AG09309 (cell line): ENCODE results near the gene IRX6.

ENCODE experiments used
- DNase-seq: peaks from one replicate; pipeline ENCODE4 v3.0.0-alpha.2; 2010; ENCODE audit warnings: low read depth
- H3K4me3 ChIP-seq: 2 replicates; pipeline ENCODE4 v1.5.1; 2011; ENCODE audit warnings: mild to moderate bottlenecking, low read depth, low read length, moderate library complexity; ENCODE audit not compliant: control insufficient read depth
- TF ChIP-seq, protein P1 (sequence below): IDR thresholded peaks from 2 replicates; pipeline ENCODE4 v1.5.1; 2011; ENCODE audit warnings: mild to moderate bottlenecking, low read depth, low read length, inconsistent platforms; ENCODE audit not compliant: insufficient read depth, control insufficient read depth; ENCODE audit errors: missing control alignments

IRX6 gene

DNA sequence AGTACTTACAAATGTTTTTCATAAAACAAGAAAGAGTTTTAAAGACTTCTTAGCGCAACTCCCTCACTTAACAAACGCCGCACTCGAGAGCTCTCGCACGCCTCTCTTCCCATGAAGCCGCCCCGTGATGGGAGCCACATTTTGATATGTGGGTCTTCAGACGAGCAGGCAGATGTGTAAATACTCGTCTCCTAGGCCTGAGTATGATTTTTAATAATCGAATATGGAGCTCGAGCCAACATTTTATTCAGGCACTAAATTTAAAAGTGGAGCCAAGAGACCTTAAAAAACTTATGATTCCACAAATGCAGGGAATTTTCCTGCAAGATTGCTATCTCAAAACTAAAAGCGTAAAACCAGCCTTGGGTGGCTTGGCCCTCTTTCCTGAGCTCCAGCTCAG is 55.4 kb downstream of the IRX6 start:
- TF ChIP-seq, protein P1, sequence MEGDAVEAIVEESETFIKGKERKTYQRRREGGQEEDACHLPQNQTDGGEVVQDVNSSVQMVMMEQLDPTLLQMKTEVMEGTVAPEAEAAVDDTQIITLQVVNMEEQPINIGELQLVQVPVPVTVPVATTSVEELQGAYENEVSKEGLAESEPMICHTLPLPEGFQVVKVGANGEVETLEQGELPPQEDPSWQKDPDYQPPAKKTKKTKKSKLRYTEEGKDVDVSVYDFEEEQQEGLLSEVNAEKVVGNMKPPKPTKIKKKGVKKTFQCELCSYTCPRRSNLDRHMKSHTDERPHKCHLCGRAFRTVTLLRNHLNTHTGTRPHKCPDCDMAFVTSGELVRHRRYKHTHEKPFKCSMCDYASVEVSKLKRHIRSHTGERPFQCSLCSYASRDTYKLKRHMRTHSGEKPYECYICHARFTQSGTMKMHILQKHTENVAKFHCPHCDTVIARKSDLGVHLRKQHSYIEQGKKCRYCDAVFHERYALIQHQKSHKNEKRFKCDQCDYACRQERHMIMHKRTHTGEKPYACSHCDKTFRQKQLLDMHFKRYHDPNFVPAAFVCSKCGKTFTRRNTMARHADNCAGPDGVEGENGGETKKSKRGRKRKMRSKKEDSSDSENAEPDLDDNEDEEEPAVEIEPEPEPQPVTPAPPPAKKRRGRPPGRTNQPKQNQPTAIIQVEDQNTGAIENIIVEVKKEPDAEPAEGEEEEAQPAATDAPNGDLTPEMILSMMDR = no peak
- DNase-seq = no peak
- H3K4me3 ChIP-seq = no peak overlapping the region

DNA sequence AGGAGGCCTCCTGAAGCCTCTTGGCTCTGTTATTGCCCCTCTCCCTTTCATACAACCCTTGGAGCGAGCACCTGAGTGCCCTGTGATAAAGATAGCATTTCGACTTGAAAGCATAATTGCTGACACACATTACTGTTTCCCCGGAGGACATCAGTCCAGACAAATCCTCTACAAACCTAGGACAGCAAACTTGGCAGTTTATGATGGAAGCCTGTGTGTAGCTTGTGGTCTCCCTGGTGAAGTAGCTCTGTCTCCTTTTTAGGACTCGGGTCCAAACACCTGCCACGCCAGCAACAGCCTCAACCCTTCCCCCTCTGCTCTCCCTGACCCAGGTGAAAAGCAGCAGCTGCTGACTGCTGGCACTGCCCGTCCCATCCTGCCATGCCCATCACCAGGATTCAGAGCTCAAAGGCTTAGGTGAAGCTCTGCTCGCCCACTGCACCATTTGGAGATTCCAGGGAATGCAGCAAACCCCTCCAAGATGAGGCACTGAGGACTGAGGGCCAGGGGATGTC is 55.9 kb downstream of the IRX6 start:
- DNase-seq = no peak

More for the DNA sequence above, 55.9 kb downstream of the IRX6 start:
- TF ChIP-seq, protein P1 = no peak
- no peak overlapping the region for H3K4me3 ChIP-seq
